Hepatic stellate cell (primary cell): ENCODE results near the gene LRRC27.
A peak's percentile ranks its signal among the peaks of the same experiment; 100 is the strongest.

Experiments
- DNase-seq: peaks from one replicate; pipeline ENCODE4 v3.0.0; 2011; ENCODE audit warnings: low spot score

LRRC27 gene

DNA sequence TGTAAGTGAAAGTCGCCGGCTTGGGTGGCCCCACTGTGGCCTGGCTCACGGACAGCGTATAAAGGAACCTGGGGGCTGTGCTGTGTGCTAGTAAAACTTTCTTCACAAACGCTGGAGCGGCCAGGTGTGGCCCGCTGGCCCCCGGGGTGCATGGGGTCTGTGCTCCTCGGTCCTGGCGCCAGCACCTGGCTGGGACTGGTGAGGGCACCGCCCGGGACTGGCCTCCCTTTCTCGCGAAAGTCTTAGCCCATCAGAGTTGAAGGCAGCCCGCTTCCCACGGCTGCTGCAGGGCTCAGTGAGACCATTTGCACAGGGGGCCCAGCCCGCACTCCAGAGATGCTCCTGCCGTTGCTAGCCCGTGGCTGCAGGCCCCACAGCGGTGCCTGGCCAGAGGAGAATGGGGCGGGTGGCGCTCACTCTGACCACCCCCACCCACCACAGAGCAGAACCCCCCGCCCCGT, 70.8 kb downstream of the LRRC27 start:
- no peak for DNase-seq

DNA sequence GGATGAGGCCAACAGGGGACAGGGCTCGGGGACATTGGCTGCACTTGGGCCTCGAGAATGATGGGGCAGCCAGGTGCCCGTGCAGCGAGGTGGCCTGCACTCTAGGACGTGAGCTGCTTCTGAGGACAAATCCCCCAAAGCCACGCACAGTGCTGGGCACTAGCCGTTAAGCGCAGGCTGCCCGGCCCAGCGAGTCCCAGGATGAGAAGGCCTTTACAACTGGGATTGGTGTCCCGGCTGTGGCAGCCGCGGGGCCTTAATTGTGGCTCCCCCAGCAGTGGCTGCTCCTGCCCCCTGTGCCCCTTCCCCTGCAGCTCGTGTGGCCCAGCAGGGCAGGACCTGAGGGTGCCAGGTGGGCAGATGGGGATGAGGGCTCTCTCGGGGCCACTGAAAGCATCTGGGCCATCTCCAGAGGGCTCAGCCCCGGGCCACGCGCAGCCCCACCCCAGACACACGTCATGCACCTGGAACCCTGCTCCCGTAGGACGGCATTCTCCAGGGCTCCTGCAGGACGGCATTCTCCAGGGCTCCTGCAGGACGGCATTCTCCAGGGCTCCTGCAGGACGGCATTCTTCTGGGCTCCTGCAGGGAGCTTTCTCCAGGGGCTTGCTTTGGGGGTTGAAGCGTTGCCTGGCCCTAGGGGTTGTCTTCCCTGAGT, 71.6 kb downstream of the LRRC27 start:
- no peak for DNase-seq

DNA sequence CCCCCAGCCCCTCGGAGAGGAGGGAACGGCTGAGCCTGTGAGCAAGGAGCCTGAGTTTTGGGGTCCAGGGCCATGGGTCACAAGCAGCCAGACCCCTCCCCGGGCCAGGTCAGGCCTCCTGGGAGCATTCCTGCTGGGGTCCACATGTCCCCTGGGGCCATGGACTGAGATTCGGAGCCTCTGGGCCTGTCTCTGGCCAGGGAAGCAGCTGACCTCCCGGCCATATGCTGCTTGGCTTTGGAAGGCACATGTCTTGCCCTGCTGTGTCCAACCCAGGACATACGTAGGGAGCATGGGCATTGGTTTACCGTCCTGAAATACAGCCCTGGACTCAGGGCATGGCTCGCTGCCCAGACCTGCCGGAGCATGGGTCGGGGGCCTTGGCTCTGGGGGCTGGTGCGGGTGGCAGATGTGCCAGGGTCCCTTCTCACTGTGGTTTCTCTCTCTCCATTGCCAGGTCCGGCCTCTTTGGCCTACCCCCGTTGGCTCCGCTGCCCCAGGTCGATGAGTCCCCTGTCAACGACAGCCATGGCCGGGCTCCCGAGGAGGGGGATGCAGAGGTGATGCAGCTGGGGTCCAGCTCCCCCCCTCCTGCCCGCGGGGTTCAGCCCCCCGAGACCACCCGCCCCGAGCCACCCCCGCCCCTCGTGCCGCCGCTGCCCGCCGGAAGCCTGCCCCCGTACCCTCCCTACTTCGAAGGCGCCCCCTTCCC, 72.3 kb downstream of the LRRC27 start:
- DNase-seq: no peak

DNA sequence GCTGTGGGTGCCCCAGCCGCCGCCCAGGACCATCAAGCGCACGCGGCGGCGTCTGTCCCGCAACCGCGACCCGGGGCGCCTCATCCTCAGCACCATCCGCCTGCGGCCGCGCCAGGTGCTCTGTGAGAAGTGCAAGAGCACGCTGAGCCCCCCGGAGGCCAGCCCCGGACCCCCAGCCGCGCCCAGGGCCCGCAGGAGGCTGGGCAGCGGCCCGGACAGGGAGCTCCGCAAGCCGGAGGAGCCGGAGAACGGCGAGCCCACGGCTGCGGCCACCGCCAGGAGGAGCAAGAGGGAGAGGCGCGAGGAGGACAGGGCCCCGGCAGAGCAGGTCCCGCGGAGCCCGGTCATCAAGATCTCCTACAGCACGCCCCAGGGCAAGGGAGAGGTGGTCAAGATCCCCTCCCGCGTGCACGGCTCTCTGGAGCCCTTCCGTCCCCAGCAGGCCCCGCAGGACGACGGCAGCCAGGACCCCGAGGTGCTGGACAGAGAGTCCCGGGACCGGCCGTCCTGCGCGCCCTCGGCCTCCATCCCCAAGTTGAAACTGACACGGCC, 73.0 kb downstream of the LRRC27 start:
- DNase-seq: no peak

- DNase-seq: no peak
These were observed 73.5 kb downstream of the LRRC27 start for GRCh38 chr10:132405463-132405991.

GRCh38 chr10:132406181-132406580, 74.2 kb downstream of the LRRC27 start:
- DNase-seq: no peak

DNA sequence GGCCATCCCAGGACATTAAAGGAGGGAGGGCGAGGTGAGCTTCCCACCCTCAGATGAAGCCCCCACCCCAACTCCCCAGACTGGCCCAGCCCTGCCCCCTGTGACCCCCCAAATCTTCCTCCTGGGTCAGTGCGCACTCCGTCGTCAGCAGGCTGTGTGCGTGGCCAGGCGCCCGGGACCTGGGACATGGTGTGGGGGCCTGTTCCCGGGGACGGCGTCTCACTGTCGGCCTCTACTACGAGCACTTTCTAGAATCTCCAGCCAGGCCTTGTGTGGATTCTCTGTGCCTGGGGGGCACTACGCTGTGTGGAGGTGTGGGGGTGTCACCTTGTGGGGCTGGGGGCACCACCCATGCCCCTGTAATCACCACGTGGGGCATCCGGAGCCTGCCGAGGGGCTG, 74.8 kb downstream of the LRRC27 start:
- DNase-seq: no peak

- DNase-seq: no peak
These were observed 75.3 kb downstream of the LRRC27 start for GRCh38 chr10:132407243-132407746.

DNA sequence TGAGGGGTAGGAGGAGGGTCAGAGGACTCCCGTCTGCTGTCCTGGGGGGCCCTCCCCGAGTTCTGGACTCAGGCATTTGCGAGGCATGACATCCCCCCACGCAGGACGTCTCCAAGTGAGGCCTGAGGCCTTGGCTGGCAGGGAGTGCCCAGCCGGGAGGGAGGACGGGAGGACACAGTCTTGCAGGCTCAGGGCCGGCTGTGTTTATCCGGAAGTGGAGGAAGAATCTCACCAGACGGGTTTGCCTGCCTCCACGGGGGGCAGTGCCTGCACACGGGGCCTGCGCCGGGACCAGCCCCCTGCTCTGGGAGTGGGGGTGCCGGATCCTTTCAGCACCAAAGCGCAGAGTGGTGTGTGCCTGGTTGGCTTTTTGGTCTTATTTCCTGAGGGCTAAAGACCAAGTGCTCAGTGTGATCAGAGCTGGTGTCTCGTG, 75.9 kb downstream of the LRRC27 start:
- DNase-seq: peak; percentile 69

GRCh38 chr10:132408367-132408781, 76.4 kb downstream of the LRRC27 start:
- DNase-seq: no peak

- no peak for DNase-seq
These were observed 77.1 kb downstream of the LRRC27 start for GRCh38 chr10:132408823-132409666.

DNA sequence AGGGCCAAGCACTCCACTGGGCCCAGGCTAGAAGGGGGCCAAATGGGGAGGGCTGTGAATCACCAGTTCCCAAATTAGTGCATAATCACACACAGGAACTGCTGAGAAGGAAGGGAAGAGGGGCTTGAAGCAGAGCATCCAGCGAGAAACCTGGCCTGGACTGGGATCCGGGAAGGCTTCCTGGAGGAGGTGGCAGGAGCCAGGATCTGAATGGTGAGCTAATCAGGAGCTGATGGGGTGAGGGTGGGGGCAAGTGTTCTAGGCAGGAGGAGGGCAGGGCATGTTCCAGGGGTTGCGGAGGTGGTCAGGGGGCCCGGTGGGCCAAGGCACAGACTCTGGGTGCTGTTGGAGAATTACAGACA, 77.7 kb downstream of the LRRC27 start:
- no peak for DNase-seq

DNA sequence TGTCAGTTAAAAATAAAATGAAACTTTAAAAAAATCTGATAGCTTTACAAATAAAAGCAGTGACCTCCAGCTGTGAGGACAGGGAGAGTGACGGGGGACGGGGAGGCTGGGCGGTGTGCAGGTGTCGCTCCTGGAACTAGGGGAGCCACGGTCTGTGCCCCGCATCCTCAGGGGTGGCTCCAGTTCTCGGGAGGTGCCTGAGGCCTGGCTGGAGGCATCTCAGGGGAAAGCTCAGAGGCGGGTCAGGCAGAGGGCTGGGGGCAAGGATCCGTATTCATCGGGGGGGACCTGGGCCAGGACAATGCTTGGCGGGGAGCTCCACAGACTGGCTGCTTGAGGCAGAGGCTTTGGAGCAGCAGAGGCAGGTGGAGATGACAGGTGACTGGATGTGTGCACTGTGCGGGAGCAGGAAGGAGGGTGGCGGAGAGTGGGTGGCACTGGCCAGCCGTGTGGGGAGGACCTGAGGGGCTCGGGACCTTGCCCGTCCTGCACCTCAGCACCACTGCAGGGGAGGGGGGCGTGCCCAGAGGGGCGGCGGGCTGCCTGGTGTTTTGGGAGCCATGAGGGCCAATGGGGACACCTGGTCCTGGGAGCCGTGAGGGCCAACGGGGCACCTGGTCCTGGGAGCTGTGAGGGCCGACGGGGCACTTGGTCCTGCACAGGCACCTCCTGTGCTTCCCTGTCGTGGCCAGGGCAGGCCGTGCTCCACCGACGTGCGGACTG, 78.2 kb downstream of the LRRC27 start:
- no peak for DNase-seq

- no peak for DNase-seq
These were observed 79.0 kb downstream of the LRRC27 start for GRCh38 chr10:132410779-132411532.

GRCh38 chr10:132411561-132412253, 79.7 kb downstream of the LRRC27 start:
- DNase-seq: peak; percentile 72

GRCh38 chr10:132412316-132413192, 80.6 kb downstream of the LRRC27 start:
- no peak for DNase-seq

DNA sequence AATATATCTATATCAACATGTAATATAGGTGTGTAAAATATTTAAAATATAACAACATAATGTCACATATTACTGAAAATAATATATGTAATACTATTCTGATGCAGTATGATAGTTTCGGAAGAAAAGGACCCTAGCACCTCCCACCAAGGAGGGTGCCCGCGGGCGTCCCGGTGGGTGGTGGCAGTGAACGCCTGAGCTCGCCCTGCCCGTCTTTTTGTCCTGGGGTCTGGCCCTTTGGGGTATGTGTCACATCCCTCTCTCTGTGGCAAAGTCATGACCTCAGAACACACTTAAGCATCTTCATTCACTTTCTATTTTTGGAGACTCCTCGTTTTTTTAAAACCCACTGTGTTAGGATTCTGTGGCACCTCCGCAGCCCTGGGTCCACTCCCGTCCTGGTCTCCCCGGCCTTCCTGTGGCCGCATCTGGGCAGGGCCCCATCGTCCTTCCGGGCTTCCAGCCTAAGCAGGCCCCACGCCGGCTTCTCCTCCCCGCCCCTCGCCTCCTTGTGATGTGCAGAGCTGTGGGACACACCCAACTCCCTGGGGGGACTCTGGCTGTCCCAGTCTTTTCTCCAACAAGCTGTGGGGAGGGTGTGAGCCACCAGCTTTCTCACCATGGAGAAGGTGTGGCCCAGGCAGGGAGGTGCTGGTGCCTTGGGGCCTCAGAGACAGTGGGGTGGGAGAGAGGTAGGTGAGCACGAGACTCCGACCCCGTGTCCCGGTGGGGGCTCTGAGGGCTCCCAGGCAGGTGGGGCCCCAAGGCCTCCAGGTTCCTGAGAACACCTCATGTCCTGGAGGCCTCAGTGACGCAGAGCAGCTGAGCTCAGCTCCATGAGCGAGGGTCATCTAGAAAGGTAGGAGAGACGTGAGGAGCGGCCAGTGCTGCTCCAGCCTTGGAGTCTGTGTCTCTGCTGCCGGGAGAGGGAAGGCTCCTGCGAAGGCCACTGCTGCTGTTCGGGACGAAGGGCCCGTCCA, 81.5 kb downstream of the LRRC27 start:
- DNase-seq: no peak
